Myocyte (in vitro differentiated cells): Measurements from ENCODE around the gene HHAT. TPM values are rescaled to one million over a fixed set of nuclear protein-coding genes. Genes with fewer than 3 reads are reported as not detected.

Experiments
- DNase-seq: peaks from one replicate; pipeline ENCODE4 v3.0.0-alpha.2; 2012; ENCODE audit warnings: low read depth
- total RNA-seq: library from RNA; depleted of rRNA; stranded (reverse); fragments of >200 nt; gene quantifications from 2 replicates; pipeline ENCODE4 v1.2.3, GENCODE V29; 2014

HHAT gene
- total RNA-seq, 1 donor from 2014 or later: 24.8 TPM

- DNase-seq: no peak
Observed at GRCh38 chr1:210313046-210313595, 15.6 kb upstream of the HHAT start.

- DNase-seq: no peak
Observed at GRCh38 chr1:210313921-210314320, 14.8 kb upstream of the HHAT start.

- DNase-seq: no peak
Observed at GRCh38 chr1:210315529-210315928, 13.2 kb upstream of the HHAT start.

- DNase-seq: no peak
Observed at GRCh38 chr1:210321131-210321530, 7.6 kb upstream of the HHAT start.

- DNase-seq: no peak
Observed at GRCh38 chr1:210321552-210321951, 7.2 kb upstream of the HHAT start.

GRCh38 chr1:210323957-210324356 lies 4.7 kb upstream of the HHAT start:
- DNase-seq: no peak

GRCh38 chr1:210325026-210325670 lies 3.6 kb upstream of the HHAT start:
- no peak for DNase-seq

- no peak for DNase-seq
Observed at GRCh38 chr1:210328032-210328745, 513 bp upstream of the HHAT start.

- no peak for DNase-seq
Observed at GRCh38 chr1:210330279-210330866, 1.7 kb downstream of the HHAT start.

GRCh38 chr1:210332233-210332632 lies 3.5 kb downstream of the HHAT start:
- no peak for DNase-seq

- DNase-seq: no peak
Observed at GRCh38 chr1:210332719-210333398, 4.2 kb downstream of the HHAT start.

GRCh38 chr1:210335001-210335400 lies 6.3 kb downstream of the HHAT start:
- DNase-seq: no peak

GRCh38 chr1:210336362-210336761 lies 7.7 kb downstream of the HHAT start:
- no peak for DNase-seq

- DNase-seq: no peak
Observed at GRCh38 chr1:210339500-210339899, 10.8 kb downstream of the HHAT start.

- no peak for DNase-seq
Observed at GRCh38 chr1:210340311-210340710, 11.6 kb downstream of the HHAT start.

GRCh38 chr1:210340841-210341240 lies 12.1 kb downstream of the HHAT start:
- DNase-seq: no peak

- DNase-seq: no peak
Observed at GRCh38 chr1:210342986-210343780, 14.5 kb downstream of the HHAT start.

GRCh38 chr1:210344706-210345105 lies 16.0 kb downstream of the HHAT start:
- no peak for DNase-seq

- peak; percentile 66 for DNase-seq
Observed at GRCh38 chr1:210347112-210347511, 18.4 kb downstream of the HHAT start.

GRCh38 chr1:210351496-210351895 lies 22.8 kb downstream of the HHAT start:
- no peak for DNase-seq

- no peak for DNase-seq
Observed at GRCh38 chr1:210352575-210352974, 23.9 kb downstream of the HHAT start.
